Chondrocyte (in vitro differentiated cells): ENCODE measurements around the gene PSAP. TPM values are rescaled to one million over a fixed set of nuclear protein-coding genes. Genes with fewer than 3 reads are reported as not detected.
"Not testable (repeated sequence)": the region's sequence is repeated elsewhere in the genome, so short reads cannot be mapped to it uniquely, and the experiment has no call there.

ENCODE experiments used
- DNase-seq: peaks from one replicate; pipeline ENCODE4 v3.0.0; 2021; ENCODE audit warnings: mixed read lengths, low spot score
- H3K27ac Mint-ChIP-seq: one replicate; pipeline ENCODE4 v1.8.0; 2021; ENCODE audit warnings: mild to moderate bottlenecking, moderate library complexity, mixed read lengths; ENCODE audit not compliant: unreplicated experiment
- H3K27me3 Mint-ChIP-seq: 2 replicates; pipeline ENCODE4 v1.8.0; 2021; ENCODE audit warnings: low read depth, mixed read lengths
- H3K36me3 Mint-ChIP-seq: 2 replicates; pipeline ENCODE4 v1.8.0; 2021; ENCODE audit warnings: low read depth, mixed read lengths
- H3K4me1 Mint-ChIP-seq: 2 replicates; pipeline ENCODE4 v1.8.0; 2021; ENCODE audit warnings: low read depth, mild to moderate bottlenecking, mixed read lengths
- H3K4me3 Mint-ChIP-seq: one replicate; pipeline ENCODE4 v1.8.0; 2021; ENCODE audit warnings: mild to moderate bottlenecking, moderate library complexity, mixed read lengths; ENCODE audit not compliant: unreplicated experiment
- H3K9me3 Mint-ChIP-seq: 2 replicates; pipeline ENCODE4 v1.8.0; 2021; ENCODE audit warnings: low read depth, mixed read lengths
- total RNA-seq: library from RNA; stranded (reverse); gene quantifications from 3 replicates; pipeline ENCODE4 v1.2.1, GENCODE V29; 2021
- TF ChIP-seq, protein P1 (sequence below): fragments of 200-600 bp; sonication (generic); IDR thresholded peaks from 2 replicates; pipeline ENCODE4 v1.5.0; 2021; ENCODE audit warnings: antibody characterized with exemption, mild to moderate bottlenecking, moderate library complexity

The PSAP gene
- total RNA-seq, 1 donor from 2014 or later, result 970 TPM

DNA sequence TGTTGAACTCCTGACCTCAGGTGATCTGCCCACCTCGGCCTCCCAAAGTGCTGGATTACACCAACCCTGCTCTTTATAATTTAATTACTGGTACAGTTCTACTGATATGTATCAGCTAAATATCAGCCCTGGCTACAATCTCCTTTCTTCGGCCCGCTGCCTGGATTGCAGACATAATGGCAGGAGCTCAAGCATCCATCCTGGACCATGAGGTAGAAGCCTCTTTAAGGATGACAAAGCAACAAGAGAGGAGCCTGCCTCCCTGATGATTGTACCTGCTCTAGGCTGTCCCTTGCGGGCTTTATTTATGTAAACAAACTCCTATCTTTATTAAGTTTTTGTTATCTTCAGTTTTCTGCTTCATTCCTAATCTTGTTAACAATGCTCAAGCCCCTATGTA lies 5.6 kb upstream of the PSAP start:
- no peaks in the 10 kb centered on the region for H3K27me3 Mint-ChIP-seq
- H3K27ac Mint-ChIP-seq, result no peak overlapping the region
- no peaks in the 10 kb centered on the region for H3K9me3 Mint-ChIP-seq
- peak; percentile 22 for DNase-seq
- no peaks in the 10 kb centered on the region for H3K36me3 Mint-ChIP-seq
- TF ChIP-seq, protein P1, sequence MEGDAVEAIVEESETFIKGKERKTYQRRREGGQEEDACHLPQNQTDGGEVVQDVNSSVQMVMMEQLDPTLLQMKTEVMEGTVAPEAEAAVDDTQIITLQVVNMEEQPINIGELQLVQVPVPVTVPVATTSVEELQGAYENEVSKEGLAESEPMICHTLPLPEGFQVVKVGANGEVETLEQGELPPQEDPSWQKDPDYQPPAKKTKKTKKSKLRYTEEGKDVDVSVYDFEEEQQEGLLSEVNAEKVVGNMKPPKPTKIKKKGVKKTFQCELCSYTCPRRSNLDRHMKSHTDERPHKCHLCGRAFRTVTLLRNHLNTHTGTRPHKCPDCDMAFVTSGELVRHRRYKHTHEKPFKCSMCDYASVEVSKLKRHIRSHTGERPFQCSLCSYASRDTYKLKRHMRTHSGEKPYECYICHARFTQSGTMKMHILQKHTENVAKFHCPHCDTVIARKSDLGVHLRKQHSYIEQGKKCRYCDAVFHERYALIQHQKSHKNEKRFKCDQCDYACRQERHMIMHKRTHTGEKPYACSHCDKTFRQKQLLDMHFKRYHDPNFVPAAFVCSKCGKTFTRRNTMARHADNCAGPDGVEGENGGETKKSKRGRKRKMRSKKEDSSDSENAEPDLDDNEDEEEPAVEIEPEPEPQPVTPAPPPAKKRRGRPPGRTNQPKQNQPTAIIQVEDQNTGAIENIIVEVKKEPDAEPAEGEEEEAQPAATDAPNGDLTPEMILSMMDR, result no peak
- no peak overlapping the region for H3K4me3 Mint-ChIP-seq
- peaks cover 31% of the 10 kb centered on the region for H3K4me1 Mint-ChIP-seq

DNA sequence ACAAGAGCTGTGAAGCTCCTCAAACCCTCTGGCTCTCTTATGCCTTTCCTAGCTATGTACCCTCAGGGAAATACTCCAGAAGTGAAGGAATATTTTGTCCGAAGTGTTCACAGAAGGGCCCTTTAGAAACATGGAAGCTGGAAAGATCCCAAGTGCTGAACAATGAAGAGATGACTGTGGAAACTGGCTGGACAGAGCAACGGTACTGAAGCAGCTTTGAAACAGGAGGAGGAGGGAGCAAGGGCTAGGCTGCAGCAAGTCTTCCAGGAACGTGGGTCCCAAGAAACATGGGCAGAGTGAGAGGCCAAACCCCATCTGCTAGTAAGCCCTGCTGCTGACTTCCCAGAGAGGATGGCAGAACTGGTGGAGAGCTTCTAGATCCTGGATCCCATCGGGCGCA lies 3.0 kb upstream of the PSAP start:
- no peaks in the 10 kb centered on the region for H3K9me3 Mint-ChIP-seq
- no peak overlapping the region for H3K4me3 Mint-ChIP-seq
- peak; percentile 13 for DNase-seq
- no peaks in the 10 kb centered on the region for H3K27me3 Mint-ChIP-seq
- no peaks in the 10 kb centered on the region for H3K36me3 Mint-ChIP-seq
- H3K4me1 Mint-ChIP-seq, result peaks cover 27% of the 10 kb centered on the region
- TF ChIP-seq, protein P1, result no peak
- H3K27ac Mint-ChIP-seq, result no peak overlapping the region

GRCh38 chr10:71852355-71852937 lies 1.4 kb upstream of the PSAP start:
- peaks cover 43% of the 10 kb centered on the region for H3K4me1 Mint-ChIP-seq
- no peak overlapping the region for H3K27ac Mint-ChIP-seq
- H3K36me3 Mint-ChIP-seq, result peaks cover 1% of the 10 kb centered on the region
- H3K27me3 Mint-ChIP-seq, result no peaks in the 10 kb centered on the region
- TF ChIP-seq, protein P1, result no peak
- peak; percentile 69 for DNase-seq
- no peaks in the 10 kb centered on the region for H3K9me3 Mint-ChIP-seq
- H3K4me3 Mint-ChIP-seq, result no peak overlapping the region

GRCh38 chr10:71851465-71852095 lies 529 bp upstream of the PSAP start:
- not testable (repeated sequence) for H3K9me3 Mint-ChIP-seq, H3K36me3 Mint-ChIP-seq, H3K27me3 Mint-ChIP-seq
- peak overlapping the region; percentile 94 for H3K4me3 Mint-ChIP-seq
- peaks cover 49% of the 10 kb centered on the region for H3K4me1 Mint-ChIP-seq
- peak overlapping the region; percentile 85 for H3K27ac Mint-ChIP-seq
- DNase-seq, result peak; percentile 56

- no peaks in the 10 kb centered on the region for H3K9me3 Mint-ChIP-seq
- peak overlapping the region; percentile 94 for H3K4me3 Mint-ChIP-seq
- no peaks in the 10 kb centered on the region for H3K27me3 Mint-ChIP-seq
- H3K27ac Mint-ChIP-seq, result peak overlapping the region; percentile 85
- peak; percentile 4 for DNase-seq
- peaks cover 53% of the 10 kb centered on the region for H3K4me1 Mint-ChIP-seq
- TF ChIP-seq, protein P1, result no peak
- H3K36me3 Mint-ChIP-seq, result peaks cover 1% of the 10 kb centered on the region
Measured at GRCh38 chr10:71850021-71850742, 869 bp downstream of the PSAP start.
